ENCODE measurements around the gene CRTC1.

- TF ChIP-seq, protein P1, sequence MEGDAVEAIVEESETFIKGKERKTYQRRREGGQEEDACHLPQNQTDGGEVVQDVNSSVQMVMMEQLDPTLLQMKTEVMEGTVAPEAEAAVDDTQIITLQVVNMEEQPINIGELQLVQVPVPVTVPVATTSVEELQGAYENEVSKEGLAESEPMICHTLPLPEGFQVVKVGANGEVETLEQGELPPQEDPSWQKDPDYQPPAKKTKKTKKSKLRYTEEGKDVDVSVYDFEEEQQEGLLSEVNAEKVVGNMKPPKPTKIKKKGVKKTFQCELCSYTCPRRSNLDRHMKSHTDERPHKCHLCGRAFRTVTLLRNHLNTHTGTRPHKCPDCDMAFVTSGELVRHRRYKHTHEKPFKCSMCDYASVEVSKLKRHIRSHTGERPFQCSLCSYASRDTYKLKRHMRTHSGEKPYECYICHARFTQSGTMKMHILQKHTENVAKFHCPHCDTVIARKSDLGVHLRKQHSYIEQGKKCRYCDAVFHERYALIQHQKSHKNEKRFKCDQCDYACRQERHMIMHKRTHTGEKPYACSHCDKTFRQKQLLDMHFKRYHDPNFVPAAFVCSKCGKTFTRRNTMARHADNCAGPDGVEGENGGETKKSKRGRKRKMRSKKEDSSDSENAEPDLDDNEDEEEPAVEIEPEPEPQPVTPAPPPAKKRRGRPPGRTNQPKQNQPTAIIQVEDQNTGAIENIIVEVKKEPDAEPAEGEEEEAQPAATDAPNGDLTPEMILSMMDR (IDR thresholded peaks at IDR 0.05) = no peak
- TF ChIP-seq POLR2A (IDR thresholded peaks at IDR 0.05) = no peak
Measured at GRCh38 chr19:18717601-18718000, 34.1 kb downstream of the CRTC1 start.

Data from body of pancreas (tissue), 4 donors.